ENCODE results near the gene OSBPL3.

GRCh38 chr7:24788961-24789576 lies 190.9 kb downstream of the OSBPL3 start:
- TF ChIP-seq FOS (IDR thresholded peaks at IDR 0.05; ENCODE audit: borderline replicate concordance, insufficient read depth, low read length) (no peak), CTCF (IDR thresholded peaks at IDR 0.05; ENCODE audit: extremely low read depth in 1 of 2, insufficient read depth in 1 of 2, low read depth in 1 of 2, low read length in 2 of 2) (no peak), POLR2A (IDR thresholded peaks at IDR 0.05; ENCODE audit: low read depth, low read length) (no peak), EZH2 (IDR thresholded peaks at IDR 0.05; ENCODE audit: borderline replicate concordance, low read depth, low read length, severe bottlenecking) (no peak), MAX (IDR thresholded peaks at IDR 0.05; ENCODE audit: insufficient read depth, insufficient read length) (no peak)

Data from endothelial cell of umbilical vein (primary cell).